BLaER1 (cell line): ENCODE data around the gene PIGL.
A peak's percentile ranks its signal among the peaks of the same experiment; 100 is the strongest.
"Not testable (repeated sequence)": the region's sequence is repeated elsewhere in the genome, so short reads cannot be mapped to it uniquely, and the experiment has no call there.

Experiments
- H3K27ac ChIP-seq: shearing (Covaris generic); formaldehyde crosslinking; 2 replicates; pipeline ENCODE4 v1.8.1; 2022
- H3K27me3 ChIP-seq: shearing (Covaris generic); formaldehyde crosslinking; 2 replicates; pipeline ENCODE4 v1.8.1; 2022
- H3K36me3 ChIP-seq: shearing (Covaris generic); formaldehyde crosslinking; 2 replicates; pipeline ENCODE4 v1.8.1; 2022
- H3K4me1 ChIP-seq: shearing (Covaris generic); formaldehyde crosslinking; 2 replicates; pipeline ENCODE4 v1.8.1; 2022
- H3K4me2 ChIP-seq: shearing (Covaris generic); formaldehyde crosslinking; 2 replicates; pipeline ENCODE4 v1.8.1; 2022
- H3K4me3 ChIP-seq: shearing (Covaris generic); formaldehyde crosslinking; 2 replicates; pipeline ENCODE4 v1.8.1; 2022
- H3K9ac ChIP-seq: shearing (Covaris generic); formaldehyde crosslinking; 2 replicates; pipeline ENCODE4 v1.8.1; 2022
- H3K9me3 ChIP-seq: shearing (Covaris generic); formaldehyde crosslinking; 2 replicates; pipeline ENCODE4 v1.8.1; 2022
- H4K20me1 ChIP-seq: shearing (Covaris generic); formaldehyde crosslinking; 2 replicates; pipeline ENCODE4 v1.8.1; 2022
- Cebpa-rat ChIP-seq: shearing (Covaris generic); IDR thresholded peaks from 2 replicates; pipeline ENCODE4 v1.8.1; 2022

PIGL gene

DNA sequence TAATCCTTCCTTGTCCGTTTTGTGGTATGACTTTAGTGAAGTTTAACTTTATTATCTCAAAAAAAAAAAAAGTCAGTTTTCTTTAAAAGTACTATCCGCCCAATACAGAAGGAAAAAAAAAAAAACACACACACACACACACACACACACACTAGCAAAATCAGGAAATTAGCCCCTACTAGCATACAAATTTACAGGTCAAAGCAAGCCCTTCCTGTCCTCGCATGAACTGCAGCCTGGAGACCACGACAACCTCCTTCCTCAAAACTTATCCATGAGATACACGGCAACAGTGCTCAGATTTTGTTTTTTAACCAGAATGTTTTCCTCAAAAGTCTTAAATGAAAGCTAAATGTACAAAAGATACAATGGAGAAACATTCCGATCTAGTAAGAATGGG, 17.9 kb upstream of the PIGL start:
- Histone ChIP-seq H3K4me1 (peaks cover 51% of the 10 kb centered on the region), H3K4me2 (peak overlapping the region; percentile 57), H4K20me1 (peaks cover 91% of the 10 kb centered on the region), H3K4me3 (no peak overlapping the region), H3K9me3 (no peaks in the 10 kb centered on the region), H3K36me3 (peaks cover 34% of the 10 kb centered on the region), H3K9ac (no peak overlapping the region), H3K27ac (peak overlapping the region; percentile 40; the same call in 1 of the 2 replicates), H3K27me3 (no peaks in the 10 kb centered on the region)
- TF ChIP-seq Cebpa-rat: no peak

GRCh38 chr17:16201693-16202131, 15.3 kb upstream of the PIGL start:
- H4K20me1 ChIP-seq: peaks cover 100% of the 10 kb centered on the region
- 0 out of 2 replicates have a peak overlapping the region, but pooled peaks have one; percentile 26 for H3K27ac ChIP-seq
- H3K4me2 ChIP-seq: peak overlapping the region; percentile 28
- H3K9me3 ChIP-seq, H3K9ac ChIP-seq, H3K4me3 ChIP-seq, H3K27me3 ChIP-seq: not testable (repeated sequence)
- peaks cover 65% of the 10 kb centered on the region for H3K4me1 ChIP-seq
- H3K36me3 ChIP-seq: peaks cover 22% of the 10 kb centered on the region

DNA sequence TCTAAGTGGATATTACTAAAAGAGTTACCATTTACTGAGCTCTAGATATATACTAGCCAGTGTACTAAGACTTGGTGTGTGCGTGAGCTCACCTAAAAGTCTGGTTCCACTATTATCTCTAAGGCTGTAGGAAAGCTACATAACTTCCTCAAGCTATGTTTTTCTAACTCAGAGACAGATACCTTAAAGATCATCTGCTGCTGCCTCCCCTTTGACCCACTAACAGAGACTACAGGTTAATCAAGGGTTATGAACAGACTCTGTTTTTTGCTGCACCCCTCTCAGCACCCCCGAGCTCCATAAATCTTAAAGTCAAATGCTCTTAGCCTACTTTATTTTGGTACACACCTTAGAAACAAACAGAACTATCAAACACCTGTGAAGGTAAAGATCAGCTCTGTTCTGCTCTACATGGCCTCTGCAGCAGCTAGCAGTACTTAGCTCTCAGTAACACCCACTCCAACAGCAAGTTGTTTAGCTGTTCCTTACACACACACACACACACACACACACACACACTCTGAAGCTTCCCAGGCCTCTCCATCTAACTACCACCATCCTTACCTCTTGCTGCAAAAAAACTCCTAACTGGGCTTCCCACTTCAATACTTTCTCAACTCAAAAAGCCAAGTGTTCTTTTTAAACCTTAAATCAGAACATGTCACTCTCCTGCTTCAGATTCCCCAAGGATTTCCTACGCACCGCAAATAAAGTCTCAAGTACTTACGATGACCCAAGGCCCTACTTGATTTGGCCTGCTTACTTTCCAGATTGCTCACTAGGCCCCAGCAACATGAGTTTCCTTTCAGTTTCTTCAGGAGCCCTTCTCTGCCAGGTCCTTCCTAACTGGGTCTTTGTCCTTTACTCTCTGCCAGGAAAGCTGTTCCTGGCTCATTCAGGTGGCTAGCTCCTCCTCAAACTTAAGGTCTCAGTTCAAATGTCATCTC, 14.2 kb upstream of the PIGL start:
- peaks cover 11% of the 10 kb centered on the region for H3K36me3 ChIP-seq
- H4K20me1 ChIP-seq: peaks cover 100% of the 10 kb centered on the region
- H3K4me1 ChIP-seq: peaks cover 65% of the 10 kb centered on the region
- H3K9me3 ChIP-seq, H3K4me3 ChIP-seq, H3K9ac ChIP-seq, H3K27ac ChIP-seq, H3K27me3 ChIP-seq: not testable (repeated sequence)
- peak overlapping the region; percentile 18; the same call in 1 of the 2 replicates for H3K4me2 ChIP-seq

DNA sequence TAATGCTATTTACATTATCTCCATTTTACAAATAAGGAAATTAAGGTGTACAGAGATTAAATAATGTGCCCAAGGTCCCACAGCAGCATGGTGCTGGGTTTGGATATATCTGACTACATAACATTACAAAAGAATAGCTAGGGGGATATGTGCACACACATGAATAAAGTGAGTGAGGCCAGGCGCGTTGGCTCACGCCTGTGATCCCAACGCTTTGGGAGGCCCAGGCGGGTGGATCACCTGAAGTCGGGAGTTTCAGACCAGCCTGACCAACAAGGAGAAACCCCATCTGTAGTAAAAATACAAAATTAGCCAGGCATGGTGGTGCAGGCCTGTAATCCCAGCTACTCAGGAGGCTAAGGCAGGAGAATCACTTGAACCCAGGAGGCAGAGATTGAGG, 12.2 kb upstream of the PIGL start:
- H3K36me3 ChIP-seq: peaks cover 12% of the 10 kb centered on the region; the same call in 1 of the 2 replicates
- H3K4me1 ChIP-seq: peaks cover 51% of the 10 kb centered on the region
- 0 out of 2 replicates have a peak overlapping the region, but pooled peaks have one; percentile 18 for H3K27ac ChIP-seq
- not testable (repeated sequence) for H3K4me3 ChIP-seq, H3K9me3 ChIP-seq, H3K27me3 ChIP-seq, H3K9ac ChIP-seq
- peaks cover 100% of the 10 kb centered on the region for H4K20me1 ChIP-seq
- H3K4me2 ChIP-seq: peak overlapping the region; percentile 26; the same call in 1 of the 2 replicates

GRCh38 chr17:16211590-16211989, 5.4 kb upstream of the PIGL start:
- peaks cover 28% of the 10 kb centered on the region for H3K4me1 ChIP-seq
- H3K27ac ChIP-seq: no peak overlapping the region
- TF ChIP-seq Cebpa-rat: no peak
- H4K20me1 ChIP-seq: peaks cover 86% of the 10 kb centered on the region
- H3K4me3 ChIP-seq: no peak overlapping the region
- no peak overlapping the region for H3K4me2 ChIP-seq
- H3K9me3 ChIP-seq: 0 out of 2 replicates have a peak, but pooled peaks cover 3% of the 10 kb centered on the region
- H3K27me3 ChIP-seq: no peaks in the 10 kb centered on the region
- H3K36me3 ChIP-seq: peaks cover 8% of the 10 kb centered on the region; the same call in 1 of the 2 replicates
- no peak overlapping the region for H3K9ac ChIP-seq

DNA sequence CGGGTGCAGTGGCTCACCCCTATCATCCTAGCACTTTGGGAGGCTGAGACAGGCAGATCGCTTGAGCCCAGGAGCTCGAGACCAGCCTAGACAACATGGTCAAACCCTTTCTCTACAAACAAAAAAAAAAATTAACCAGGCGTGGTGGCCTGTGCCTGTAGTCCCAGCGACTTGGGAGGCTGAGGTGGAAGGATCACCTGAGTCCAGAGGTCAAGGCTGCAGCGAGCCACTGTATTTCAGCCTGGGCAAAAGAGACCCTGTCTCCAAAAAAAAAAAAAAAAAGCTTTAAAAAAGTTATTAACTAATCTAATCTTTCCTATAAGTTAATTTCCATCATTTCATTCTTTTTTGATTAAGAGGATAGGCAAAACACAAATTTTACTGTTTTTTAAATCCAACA, 4.2 kb upstream of the PIGL start:
- peak overlapping the region; percentile 87 for H3K4me2 ChIP-seq

DNA sequence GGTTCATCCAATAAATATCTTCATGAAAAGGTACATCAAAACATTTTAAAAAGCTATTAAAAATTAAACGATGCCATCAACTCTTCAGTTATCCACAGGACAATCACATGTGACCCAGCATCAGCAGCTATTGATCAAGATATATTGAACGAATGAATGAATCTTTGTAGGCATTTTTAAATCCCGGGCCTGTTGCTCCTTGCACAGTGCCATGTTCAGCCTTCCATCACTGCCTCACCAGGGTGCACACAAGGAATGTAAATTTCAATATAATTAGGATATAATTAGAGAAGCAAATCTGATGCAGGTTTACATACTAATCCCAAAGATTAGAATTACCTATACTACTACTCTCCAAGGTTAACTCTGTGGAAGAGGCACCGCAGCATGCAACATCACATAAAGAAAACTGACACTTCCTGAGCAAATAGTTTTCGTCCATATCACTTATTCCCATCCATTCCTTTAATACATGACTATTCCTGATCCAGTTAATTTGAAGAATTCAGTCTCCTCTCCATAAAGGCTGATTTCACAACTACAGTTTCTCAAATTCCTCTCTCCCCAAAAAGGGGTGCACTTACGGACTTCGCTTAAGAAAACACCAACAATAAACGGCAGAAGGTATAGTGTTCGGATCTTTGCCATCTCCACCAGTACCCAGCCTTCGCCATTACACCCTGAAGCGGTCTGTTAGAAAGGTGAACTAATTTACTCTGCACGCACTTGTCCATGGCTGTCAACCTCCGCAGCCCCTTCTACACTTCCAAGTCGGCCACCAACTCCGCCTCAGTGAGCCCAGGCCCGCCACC, 2.6 kb upstream of the PIGL start:
- no peaks in the 10 kb centered on the region for H3K27me3 ChIP-seq
- H3K4me2 ChIP-seq: peak overlapping the region; percentile 87
- TF ChIP-seq Cebpa-rat: no peak
- peak overlapping the region; percentile 100 for H3K9ac ChIP-seq
- peaks cover 4% of the 10 kb centered on the region for H3K36me3 ChIP-seq
- H3K9me3 ChIP-seq: 0 out of 2 replicates have a peak, but pooled peaks cover 3% of the 10 kb centered on the region
- peaks cover 58% of the 10 kb centered on the region for H4K20me1 ChIP-seq
- H3K4me1 ChIP-seq: peaks cover 46% of the 10 kb centered on the region
- peak overlapping the region; percentile 99 for H3K27ac ChIP-seq
- peak overlapping the region; percentile 100 for H3K4me3 ChIP-seq

More for the DNA sequence above, 4.2 kb upstream of the PIGL start:
- Histone ChIP-seq H3K27ac (no peak overlapping the region), H3K4me3 (no peak overlapping the region), H3K9me3 (0 out of 2 replicates have a peak, but pooled peaks cover 3% of the 10 kb centered on the region), H3K9ac (no peak overlapping the region), H3K36me3 (peaks cover 8% of the 10 kb centered on the region; the same call in 1 of the 2 replicates), H3K27me3 (no peaks in the 10 kb centered on the region), H4K20me1 (peaks cover 74% of the 10 kb centered on the region), H3K4me1 (peaks cover 33% of the 10 kb centered on the region)
- no peak for TF ChIP-seq Cebpa-rat

DNA sequence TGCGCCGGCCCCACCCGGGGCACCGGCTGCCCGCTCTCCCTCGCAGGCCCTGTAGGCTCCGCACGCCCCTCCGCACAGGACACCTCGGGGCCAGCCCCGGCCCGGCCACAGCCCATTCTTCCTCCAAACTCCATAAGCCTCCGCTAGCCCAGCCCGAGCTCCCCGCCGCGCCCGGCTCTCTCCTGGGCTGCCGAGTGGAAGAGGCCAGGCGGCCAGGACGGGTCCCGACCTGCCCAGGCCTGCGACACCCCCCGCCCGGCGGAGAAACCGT, 2.1 kb upstream of the PIGL start:
- H3K36me3 ChIP-seq: peaks cover 8% of the 10 kb centered on the region
- peaks cover 46% of the 10 kb centered on the region for H3K4me1 ChIP-seq
- H3K9me3 ChIP-seq: 0 out of 2 replicates have a peak, but pooled peaks cover 3% of the 10 kb centered on the region
- no peak for TF ChIP-seq Cebpa-rat
- peaks cover 53% of the 10 kb centered on the region for H4K20me1 ChIP-seq
- H3K4me3 ChIP-seq: peak overlapping the region; percentile 100
- H3K27ac ChIP-seq: peak overlapping the region; percentile 99
- peak overlapping the region; percentile 100 for H3K9ac ChIP-seq
- H3K27me3 ChIP-seq: no peaks in the 10 kb centered on the region
- H3K4me2 ChIP-seq: peak overlapping the region; percentile 87

DNA sequence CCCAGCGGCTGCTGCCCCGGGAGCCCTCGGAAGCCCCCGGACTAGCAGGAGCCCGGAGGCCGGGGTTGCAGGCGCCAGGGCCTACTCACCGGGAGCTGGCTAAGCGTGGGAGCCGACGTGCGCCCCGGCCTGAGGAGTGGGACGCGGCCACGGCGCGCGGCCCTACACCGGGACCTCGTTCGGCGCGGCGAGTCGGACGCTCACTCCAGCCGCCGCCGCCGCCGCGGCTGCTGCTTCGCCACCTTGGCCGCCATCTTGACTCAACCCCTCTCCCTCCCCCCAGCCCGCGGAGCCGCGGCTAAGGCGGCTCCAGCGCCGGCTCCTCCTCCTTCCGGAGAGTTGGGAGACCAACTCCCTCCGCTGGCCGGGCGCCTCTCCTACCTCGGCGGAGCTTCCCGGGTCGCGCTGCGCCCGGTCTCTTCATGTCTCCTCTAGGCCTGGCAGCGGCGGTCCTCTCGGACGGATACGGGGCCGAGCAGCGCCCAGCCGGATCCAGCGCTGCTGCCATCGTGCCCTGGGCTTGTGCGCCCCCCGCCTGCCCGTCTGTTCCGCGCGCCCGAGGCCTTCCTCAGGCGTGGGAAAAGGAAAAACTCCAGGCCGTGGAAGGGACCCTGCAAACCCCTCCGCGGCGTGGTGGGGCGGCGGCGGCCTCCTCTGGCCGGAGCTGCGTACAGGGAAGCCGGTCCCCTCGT, 1.6 kb upstream of the PIGL start, which contains the start of gene NCOR1:
Gene NCOR1 (minus strand): TSS at position 262 of the 692 bp plus-strand sequence. CDS start 20,965 bp downstream, outside the sequence.
- Histone ChIP-seq H3K4me1 (peaks cover 46% of the 10 kb centered on the region), H3K9ac (peak within 1 kb of the TSS; percentile 100), H3K27me3 (no peaks in the 10 kb centered on the region), H3K4me3 (peak within 1 kb of the TSS; percentile 100), H3K27ac (peak within 1 kb of the TSS; percentile 99), H3K36me3 (peaks cover 9% of the 10 kb centered on the region), H4K20me1 (peaks cover 48% of the 10 kb centered on the region), H3K4me2 (peak within 1 kb of the TSS; percentile 87), H3K9me3 (no peaks in the 10 kb centered on the region)
- TF ChIP-seq Cebpa-rat: no peak
